Muscle of leg (tissue), 11 donors: ENCODE data around the gene SYNJ2. TPM values are rescaled to one million over a fixed set of nuclear protein-coding genes. Genes with fewer than 3 reads are reported as not detected.
A peak's percentile ranks its signal among the peaks of the same experiment; 100 is the strongest.

Experiments
- DNase-seq: peaks from one replicate; pipeline ENCODE4 v3.0.0; 2013
- H3K27ac ChIP-seq: one replicate; pipeline ENCODE4 v1.5.1; 2013; ENCODE audit warnings: mild to moderate bottlenecking, low read length, control low read depth
- H3K27me3 ChIP-seq: one replicate; pipeline ENCODE4 v1.6.1; 2013; ENCODE audit warnings: low read length; ENCODE audit not compliant: control insufficient read depth, insufficient read depth
- H3K36me3 ChIP-seq: one replicate; pipeline ENCODE4 v1.6.1; 2013; ENCODE audit warnings: low read length; ENCODE audit not compliant: control insufficient read depth, insufficient read depth
- H3K4me1 ChIP-seq: one replicate; pipeline ENCODE4 v1.6.1; 2013; ENCODE audit warnings: low read length; ENCODE audit not compliant: control insufficient read depth, insufficient read depth
- H3K4me3 ChIP-seq: one replicate; pipeline ENCODE4 v1.5.1; 2013; ENCODE audit warnings: low read length, control low read depth
- H3K9me3 ChIP-seq: replicated peaks from 2 replicates; pipeline ENCODE4 v1.6.1; 2013; ENCODE audit warnings: low read depth, low read length; ENCODE audit not compliant: control insufficient read depth
- WGBS: methylation state at CpG from one replicate; pipeline ENCODE4 v1.1.5; 2013; ENCODE audit warnings: missing lambda C conversion rate; ENCODE audit not compliant: insufficient coverage; 5-methylcytosine and 5-hydroxymethylcytosine counted together
- polyA plus RNA-seq, 8 donors: library from polyadenylated mRNA; unstranded; fragments of 120-200 nt; gene quantifications; one replicate each; pipeline versions ENCODE4 v1.2.1 to v1.2.3, GENCODE V29; 2013; ENCODE audit warnings: inconsistent platforms in 1 of 8, low replicate concordance in 1 of 8; ENCODE audit not compliant: insufficient read length in 8 of 8, insufficient read depth in 1 of 8
- total RNA-seq: library from RNA; stranded (reverse); fragments of 120-200 nt; gene quantifications from one replicate; pipeline ENCODE4 v1.2.4, GENCODE V29; 2013

The SYNJ2 gene
- total and polyA plus RNA-seq, 9 donors, result 7.7 to 11.3 (median 9.7) TPM

DNA sequence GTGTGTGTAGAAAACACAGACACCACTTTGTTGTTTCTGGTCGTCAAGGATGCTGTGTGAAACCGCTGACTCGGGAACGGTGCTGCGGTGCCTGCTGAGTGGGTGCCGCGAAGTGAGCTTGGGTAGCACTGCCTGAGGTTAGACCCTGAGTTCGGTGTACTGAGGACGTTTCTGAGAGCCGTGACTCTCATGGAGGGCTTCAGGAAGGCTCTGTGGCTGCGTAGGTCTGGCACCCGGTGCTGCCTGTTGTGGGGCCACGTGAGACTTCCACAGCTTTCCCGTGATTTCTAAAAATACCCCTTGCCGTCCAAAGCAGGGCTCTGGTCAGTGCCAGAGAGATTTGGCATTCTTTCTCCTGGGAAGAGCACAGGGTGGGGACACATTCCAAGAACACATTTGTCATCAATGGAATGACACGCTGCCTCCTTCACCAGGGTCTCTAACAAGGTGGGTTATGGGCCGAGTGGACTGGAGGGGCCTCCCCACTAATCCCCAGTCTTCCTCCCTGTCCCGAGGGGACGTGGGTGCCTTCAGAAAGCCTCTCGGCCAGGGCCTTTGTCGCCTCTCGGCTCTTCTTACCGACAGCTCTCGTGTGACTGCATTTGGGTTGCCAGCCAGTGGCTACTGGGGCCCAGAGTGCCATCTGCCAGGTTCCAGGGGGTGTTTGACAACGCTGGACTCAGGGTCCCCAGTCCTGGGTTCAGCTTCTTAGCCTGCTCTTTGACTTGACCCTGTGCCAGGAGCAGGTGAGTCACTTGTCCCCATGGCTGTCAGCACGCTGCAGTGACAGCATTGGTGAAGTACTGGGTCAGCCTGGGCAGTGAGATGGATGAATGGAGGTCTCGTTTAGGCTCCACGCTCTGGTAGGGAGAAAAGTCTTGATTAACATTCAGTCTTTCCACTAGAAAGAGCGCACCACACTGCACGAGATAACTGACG is 62.2 kb downstream of the SYNJ2 start:
- Histone ChIP-seq H3K27me3 (no peaks in the 10 kb centered on the region), H3K36me3 (peaks cover 10% of the 10 kb centered on the region), H3K27ac (peak overlapping the region; percentile 66), H3K4me1 (peaks cover 46% of the 10 kb centered on the region), H3K9me3 (no peaks in the 10 kb centered on the region), H3K4me3 (no peak overlapping the region)
- DNase-seq, result no peak
- 89% methylated on average over 23 of the region's 31 CpGs for WGBS

DNA sequence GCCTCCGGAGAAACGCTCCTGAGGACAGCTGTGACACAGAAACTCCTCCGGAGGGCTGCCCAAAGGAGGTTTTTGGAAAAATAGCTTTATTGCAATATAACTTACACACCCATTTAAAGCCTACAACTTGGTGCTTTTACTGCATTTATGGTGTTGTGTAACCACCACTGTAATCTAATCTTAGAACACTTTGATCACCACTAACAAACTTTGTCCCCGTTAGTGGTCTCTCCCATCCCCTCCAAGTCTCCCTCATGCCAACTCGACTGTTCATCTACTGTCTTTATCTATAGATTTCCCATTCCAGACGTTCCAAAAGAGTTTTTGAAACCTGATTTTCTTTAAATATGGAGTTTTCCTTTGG is 62.8 kb downstream of the SYNJ2 start:
- no peak overlapping the region for H3K4me3 ChIP-seq
- H3K27me3 ChIP-seq, result no peaks in the 10 kb centered on the region
- no peaks in the 10 kb centered on the region for H3K9me3 ChIP-seq
- peak overlapping the region; percentile 66 for H3K27ac ChIP-seq
- 100% methylated on average over 1 of the region's 6 CpGs for WGBS
- peaks cover 42% of the 10 kb centered on the region for H3K4me1 ChIP-seq
- H3K36me3 ChIP-seq, result peaks cover 10% of the 10 kb centered on the region
- DNase-seq, result no peak

DNA sequence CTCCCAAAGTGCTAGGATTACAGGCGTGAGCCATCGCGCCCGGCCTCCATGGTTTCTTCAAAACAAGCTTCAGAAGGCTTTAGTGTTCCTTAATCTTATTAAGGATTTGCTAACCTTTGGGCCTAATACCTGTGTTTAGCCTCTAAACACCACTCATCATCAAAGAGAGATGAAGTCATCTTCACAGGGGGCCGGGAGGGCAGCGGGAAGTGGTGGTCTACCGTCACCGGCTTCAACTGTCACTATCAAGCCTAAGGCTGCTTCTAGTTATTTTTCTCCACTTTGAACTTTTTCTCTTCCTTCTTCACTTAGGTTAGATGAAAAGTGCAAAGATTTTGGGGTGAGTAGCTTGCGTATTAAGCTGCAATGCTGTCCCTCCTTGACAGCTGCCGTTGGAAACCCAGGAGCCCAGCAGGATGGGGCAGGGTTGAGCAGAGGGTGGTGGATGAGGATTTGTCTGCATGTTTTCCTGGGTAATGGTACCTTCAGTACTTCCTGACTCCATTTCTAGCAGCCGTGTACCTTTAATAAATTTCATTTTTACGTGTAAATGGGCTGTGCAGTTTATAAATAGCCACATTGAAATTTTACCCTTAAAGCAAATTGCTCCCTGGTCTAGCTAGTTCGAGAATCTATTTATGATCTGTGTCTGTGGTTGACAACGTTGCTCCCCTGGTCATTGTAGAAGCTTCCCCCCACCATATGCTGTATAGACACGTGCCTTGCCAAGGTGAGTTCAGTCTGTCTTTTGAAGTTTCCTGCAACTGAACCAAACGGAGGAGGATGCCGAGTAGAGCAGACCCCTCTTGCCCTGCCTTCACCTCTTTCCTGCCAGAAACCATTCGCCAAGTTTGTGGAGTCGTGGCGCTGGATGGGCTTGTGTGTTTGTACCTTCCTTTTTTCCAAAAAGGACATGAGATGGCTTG is 64.8 kb downstream of the SYNJ2 start:
- 67% methylated on average over 4 of the region's 20 CpGs for WGBS
- no peak overlapping the region for H3K4me3 ChIP-seq
- DNase-seq, result no peak
- no peaks in the 10 kb centered on the region for H3K27me3 ChIP-seq
- H3K36me3 ChIP-seq, result peaks cover 10% of the 10 kb centered on the region
- peaks cover 40% of the 10 kb centered on the region for H3K4me1 ChIP-seq
- no peaks in the 10 kb centered on the region for H3K9me3 ChIP-seq
- no peak overlapping the region for H3K27ac ChIP-seq

DNA sequence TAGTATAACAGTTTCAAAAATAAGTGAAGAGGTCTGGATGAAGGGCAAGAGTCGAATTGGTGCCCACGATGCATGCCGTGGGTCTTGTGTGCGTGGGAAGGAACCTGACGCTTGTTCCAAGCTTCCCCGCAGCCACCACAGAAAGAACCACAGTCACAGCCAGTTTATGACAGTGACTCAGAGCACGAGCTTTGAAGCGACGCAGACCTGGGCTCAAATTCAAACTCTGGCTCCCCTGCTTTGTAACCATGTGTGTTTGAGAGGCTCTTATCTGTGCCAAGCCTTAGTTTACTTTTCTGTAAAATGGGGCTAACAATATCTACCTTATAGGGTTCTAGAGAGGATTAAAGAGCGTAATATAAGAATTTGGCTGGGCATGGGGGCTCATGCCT is 65.5 kb downstream of the SYNJ2 start:
- Histone ChIP-seq H3K4me3 (no peak overlapping the region), H3K9me3 (no peaks in the 10 kb centered on the region), H3K27ac (no peak overlapping the region), H3K27me3 (no peaks in the 10 kb centered on the region), H3K4me1 (peaks cover 38% of the 10 kb centered on the region), H3K36me3 (peaks cover 10% of the 10 kb centered on the region)
- no peak for DNase-seq
- WGBS, result 80% methylated on average over 8 of the region's 10 CpGs

DNA sequence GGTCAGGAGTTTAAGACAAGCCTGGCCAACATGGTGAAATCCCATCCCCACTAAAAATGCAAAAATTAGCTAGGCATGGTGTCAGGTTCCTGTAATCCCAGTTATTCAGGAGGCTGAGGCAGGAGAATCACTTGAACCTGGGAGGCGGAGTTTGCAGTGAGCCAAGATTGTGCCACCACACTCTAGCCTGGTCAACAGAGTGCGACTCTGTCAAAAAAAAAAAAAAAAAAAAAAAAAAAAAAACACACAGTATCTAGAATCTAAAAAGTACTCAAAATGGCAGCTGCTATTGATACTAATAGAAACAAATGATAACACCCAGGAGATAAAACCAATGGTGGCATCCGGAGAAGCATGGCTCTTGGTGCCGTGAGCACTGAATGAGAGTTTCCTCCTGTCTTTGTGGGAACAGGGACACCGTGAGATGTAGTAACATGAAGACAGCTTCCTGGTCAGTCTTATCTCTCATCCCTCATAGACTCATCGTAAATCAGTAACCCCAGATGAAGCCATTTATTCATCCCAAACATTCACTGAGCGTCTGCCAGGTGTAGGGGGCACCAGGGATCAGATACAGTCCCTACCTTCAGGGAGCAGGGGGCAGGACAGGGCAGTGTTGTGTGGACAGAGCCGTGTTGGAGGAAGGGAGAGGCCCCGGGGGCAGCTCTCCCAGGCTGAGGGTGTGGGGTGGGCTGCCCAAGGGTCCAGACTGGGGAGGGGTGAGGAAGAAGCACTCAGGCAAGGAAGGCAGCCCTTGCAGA is 66.1 kb downstream of the SYNJ2 start:
- Histone ChIP-seq H3K4me1 (peaks cover 32% of the 10 kb centered on the region), H3K27me3 (no peaks in the 10 kb centered on the region), H3K36me3 (peaks cover 10% of the 10 kb centered on the region), H3K27ac (no peak overlapping the region), H3K9me3 (no peaks in the 10 kb centered on the region), H3K4me3 (no peak overlapping the region)
- no peak for DNase-seq
- WGBS, result 81% methylated on average over 2 of the region's 9 CpGs

DNA sequence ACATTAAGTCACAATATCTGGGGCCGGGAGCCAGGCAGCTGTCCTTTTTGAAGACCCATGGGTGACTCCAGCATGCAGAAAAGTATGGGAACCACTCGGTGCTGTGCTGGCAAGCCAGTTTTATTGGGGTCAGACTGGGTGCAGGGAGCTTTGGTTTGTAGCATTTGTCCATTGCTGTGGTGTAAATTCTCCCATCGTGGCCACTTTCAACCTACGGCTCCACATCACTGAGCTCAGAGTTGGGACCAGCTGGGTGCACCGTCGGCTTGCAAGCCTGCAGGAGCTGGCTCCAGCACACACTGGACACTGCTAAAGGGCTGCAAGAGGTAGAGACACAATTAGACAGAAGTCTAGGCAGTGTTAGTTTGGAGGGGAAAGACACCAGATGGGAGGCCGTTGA is 66.9 kb downstream of the SYNJ2 start:
- Histone ChIP-seq H3K27ac (no peak overlapping the region), H3K4me1 (peaks cover 24% of the 10 kb centered on the region), H3K9me3 (no peaks in the 10 kb centered on the region), H3K27me3 (no peaks in the 10 kb centered on the region), H3K36me3 (peaks cover 4% of the 10 kb centered on the region), H3K4me3 (no peak overlapping the region)
- 90% methylated on average over 5 of the region's 7 CpGs for WGBS
- no peak for DNase-seq

DNA sequence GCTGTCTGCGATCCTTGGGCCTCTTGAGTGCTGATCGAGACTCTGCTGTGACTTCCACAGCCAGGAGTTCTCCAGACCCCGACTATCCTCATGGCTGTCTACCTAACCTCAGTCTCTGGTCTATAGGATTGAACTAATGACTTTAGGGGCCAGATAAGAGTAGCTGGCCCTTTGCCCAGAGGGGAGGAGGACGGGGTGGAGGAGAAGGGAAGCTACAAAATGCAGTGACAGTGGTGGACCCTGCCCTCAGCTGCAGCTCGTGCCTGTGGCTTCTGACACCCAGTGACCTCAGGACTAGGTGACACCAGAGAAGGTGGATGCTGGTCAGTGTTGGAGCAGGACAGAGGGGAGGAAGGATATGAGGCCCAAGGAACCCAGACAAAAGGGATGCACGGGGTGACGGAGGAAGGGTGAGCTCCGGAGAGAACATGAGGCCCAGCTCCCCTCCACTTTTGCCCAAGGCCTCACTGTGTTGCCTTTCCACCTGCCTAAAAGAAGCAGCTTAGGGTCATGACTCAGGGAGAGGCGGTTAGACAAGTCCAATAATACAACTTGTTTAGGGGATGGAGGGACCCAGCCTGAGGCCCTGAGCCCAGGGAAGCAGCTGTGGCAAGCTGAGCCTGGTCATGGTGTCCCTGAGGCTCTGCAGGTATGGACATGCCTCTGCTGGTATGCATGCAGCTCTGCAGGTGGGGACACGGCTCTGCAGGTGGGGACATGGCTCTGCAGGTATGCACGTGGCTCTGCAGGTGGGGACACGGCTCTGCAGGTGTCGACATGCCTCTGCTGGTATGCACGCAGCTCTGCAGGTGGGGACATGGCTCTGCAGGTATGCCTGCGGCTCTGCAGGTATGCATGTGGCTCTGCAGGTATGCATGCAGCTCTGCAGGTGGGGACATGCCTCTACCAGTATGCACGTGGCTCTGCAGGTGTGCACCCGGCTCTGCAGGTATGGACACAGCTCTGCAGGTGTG is 67.7 kb downstream of the SYNJ2 start:
- no peak for DNase-seq
- no peak overlapping the region for H3K27ac ChIP-seq

DNA sequence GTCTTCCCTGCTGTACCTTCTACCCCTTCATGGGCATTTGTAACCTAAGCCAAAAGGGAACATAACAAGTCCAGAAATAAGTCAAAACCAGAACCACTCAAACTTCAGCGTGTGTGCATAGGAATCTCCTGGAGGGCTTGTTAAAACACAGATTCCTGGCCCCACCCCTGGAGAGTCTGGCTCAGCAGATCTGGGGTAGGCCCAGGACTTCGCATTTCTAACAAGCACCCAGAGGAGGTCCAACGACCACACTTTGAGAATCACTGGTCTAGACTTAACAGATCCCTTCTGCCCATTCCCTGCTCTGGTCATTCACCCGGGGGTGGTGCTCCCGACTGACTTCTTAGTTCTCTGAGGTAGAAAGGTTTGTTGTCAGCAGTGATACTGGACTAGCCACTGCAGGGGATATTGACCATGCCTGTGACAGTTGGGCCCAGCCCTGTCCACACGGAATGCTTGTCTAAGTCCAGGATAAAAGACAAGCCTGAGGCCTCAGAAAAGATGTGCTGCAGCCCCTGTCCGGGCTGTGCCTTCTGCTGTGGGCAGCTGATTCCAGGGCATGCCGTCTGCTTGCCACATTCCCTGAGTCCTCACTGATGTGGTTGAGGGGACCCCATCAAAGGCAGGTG is 68.6 kb downstream of the SYNJ2 start:
- H3K27me3 ChIP-seq, result no peaks in the 10 kb centered on the region
- DNase-seq, result no peak
- no peaks in the 10 kb centered on the region for H3K9me3 ChIP-seq
- peaks cover 8% of the 10 kb centered on the region for H3K36me3 ChIP-seq
- no peak overlapping the region for H3K27ac ChIP-seq
- WGBS, result 71% methylated on average over 4 of the region's 8 CpGs
- no peak overlapping the region for H3K4me3 ChIP-seq
- peaks cover 17% of the 10 kb centered on the region for H3K4me1 ChIP-seq

More for the DNA sequence above, 67.7 kb downstream of the SYNJ2 start:
- no peaks in the 10 kb centered on the region for H3K27me3 ChIP-seq
- no peaks in the 10 kb centered on the region for H3K9me3 ChIP-seq
- WGBS, result 79% methylated on average over 10 of the region's 17 CpGs
- peaks cover 3% of the 10 kb centered on the region for H3K36me3 ChIP-seq
- H3K4me1 ChIP-seq, result peaks cover 18% of the 10 kb centered on the region
- no peak overlapping the region for H3K4me3 ChIP-seq

DNA sequence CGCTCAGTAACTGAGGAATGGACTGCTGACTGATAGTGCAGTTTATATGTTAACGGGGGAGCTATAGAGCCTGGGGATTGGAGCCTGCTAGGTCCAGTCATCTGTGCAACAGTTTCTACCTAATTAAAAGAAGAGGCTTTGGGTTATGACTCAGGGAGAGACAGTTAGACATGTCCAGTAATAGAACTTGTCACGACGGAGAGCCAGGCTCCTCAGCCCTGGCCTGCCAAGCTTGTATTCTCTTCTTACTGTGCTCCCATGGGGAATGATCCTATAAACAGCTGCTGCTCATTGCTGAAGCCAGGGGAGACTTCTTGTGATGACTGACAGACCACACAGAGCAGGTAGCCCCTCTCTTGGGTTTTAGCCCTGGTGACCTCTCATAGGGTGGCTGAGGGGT is 69.3 kb downstream of the SYNJ2 start:
- no peak overlapping the region for H3K4me3 ChIP-seq
- peaks cover 17% of the 10 kb centered on the region for H3K4me1 ChIP-seq
- H3K36me3 ChIP-seq, result peaks cover 8% of the 10 kb centered on the region
- 29% methylated on average over 3 of the region's 4 CpGs for WGBS
- H3K27me3 ChIP-seq, result no peaks in the 10 kb centered on the region
- H3K9me3 ChIP-seq, result no peaks in the 10 kb centered on the region
- no peak for DNase-seq
- H3K27ac ChIP-seq, result no peak overlapping the region
